MCF 10A (cell line): ENCODE results near the gene FNDC7. TPM values are rescaled to one million over a fixed set of nuclear protein-coding genes. Genes with fewer than 3 reads are reported as not detected.

Source experiments
- Bru-seq: library from RNA; stranded (reverse); fragments of 400-500 nt; gene quantifications from one replicate; lab custom pipeline; 2021; lab: Mats Ljungman, UMichigan
- BruChase-seq, 2 experiments: library from RNA; stranded (reverse); fragments of 400-500 nt; gene quantifications; one replicate each; lab custom pipeline; 2021; lab: Mats Ljungman, UMichigan
- BruUV-seq: library from RNA; stranded (reverse); fragments of 400-500 nt; replicated peaks from 2 replicates; lab custom pipeline; 2021; lab: Mats Ljungman, UMichigan
- CTCF ChIA-PET: fragments of 300-600 bp; sonication (Branson Sonifier 250); formaldehyde crosslinking; extraction: SDS; loops from one replicate; lab custom pipeline; 2021; ENCODE audit warnings: antibody characterized with exemption, inconsistent platforms; lab: Yijun Ruan, JAX
- POLR2A ChIA-PET: fragments of 300-600, 350-650 bp; sonication (Branson Sonifier 250); formaldehyde crosslinking; extraction: SDS; loops from one replicate; lab custom pipeline; 2020; ENCODE audit warnings: antibody characterized with exemption, inconsistent platforms; lab: Yijun Ruan, JAX
- DNase-seq: peaks from one replicate; pipeline ENCODE4 v3.0.0-alpha.2; 2018; ENCODE audit not compliant: unreplicated experiment
- H3K27ac Mint-ChIP-seq: one replicate; pipeline ENCODE4 v1.8.0; 2022; ENCODE audit warnings: mild to moderate bottlenecking, low read depth, mixed read lengths; ENCODE audit not compliant: unreplicated experiment
- H3K27me3 Mint-ChIP-seq: one replicate; pipeline ENCODE4 v1.8.0; 2022; ENCODE audit warnings: mixed read lengths; ENCODE audit not compliant: insufficient read depth, unreplicated experiment
- H3K36me3 Mint-ChIP-seq: one replicate; pipeline ENCODE4 v1.8.0; 2022; ENCODE audit warnings: mild to moderate bottlenecking, moderate library complexity, mixed read lengths; ENCODE audit not compliant: insufficient read depth, unreplicated experiment
- H3K4me1 Mint-ChIP-seq: one replicate; pipeline ENCODE4 v1.8.0; 2022; ENCODE audit warnings: mixed read lengths; ENCODE audit not compliant: insufficient read depth, unreplicated experiment
- H3K4me3 Mint-ChIP-seq: one replicate; pipeline ENCODE4 v1.8.0; 2022; ENCODE audit warnings: mild to moderate bottlenecking, moderate library complexity, mixed read lengths; ENCODE audit not compliant: unreplicated experiment
- H3K9me3 Mint-ChIP-seq: one replicate; pipeline ENCODE4 v1.8.0; 2022; ENCODE audit warnings: mixed read lengths; ENCODE audit not compliant: unreplicated experiment
- CTCF ChIP-seq: fragments of 200-600 bp; IDR thresholded peaks from one replicate; pipeline ENCODE4 v1.8.0; 2022; ENCODE audit warnings: antibody characterized with exemption, mild to moderate bottlenecking; ENCODE audit not compliant: unreplicated experiment
- intact Hi-C: fragments of 100-400 bp; cut with micrococcal nuclease; formaldehyde crosslinking; loops from 2 replicates; pipeline ENCODE4 v1.14.1; 2022
- long read RNA-seq: library from polyadenylated mRNA; stranded (forward); transcript quantifications from one replicate; pipeline ENCODE4 v2.0.0, GENCODE V29; 2022
- total RNA-seq: library from RNA; stranded (reverse); gene quantifications from 2 replicates; pipeline ENCODE4 v1.2.3, GENCODE V29; 2022

Gene FNDC7
- total RNA-seq = not detected in 2 replicates
- Bru-seq, nascent RNA = percentile 21 among the genes with signal in this experiment
- percentile 55 among the genes with signal in this experiment for BruChase-seq, experiment 1, labeled RNA remaining after a 6-hour chase
- percentile 32 among the genes with signal in this experiment for BruChase-seq, experiment 2, labeled RNA remaining after a 2-hour chase
- long read RNA-seq = 0 reads

- CTCF ChIA-PET = no interaction called here
- peaks cover 6% of the 10 kb centered on the region for H3K4me1 Mint-ChIP-seq
- H3K4me3 Mint-ChIP-seq = no peak within 1 kb of the TSS
- POLR2A ChIA-PET = interaction anchor here (0.5 kb wide), 2 partner anchors 28 to 210 kb away, joined by 3 read pairs; no protein-coding TSS in a partner anchor
- no peak for DNase-seq
- H3K27ac Mint-ChIP-seq = no peak within 1 kb of the TSS
- no TSS peak for BruUV-seq
- H3K9me3 Mint-ChIP-seq = no peaks in the 10 kb centered on the region
- H3K27me3 Mint-ChIP-seq = no peaks in the 10 kb centered on the region
- H3K36me3 Mint-ChIP-seq = no peaks in the 10 kb centered on the region
- intact Hi-C loops = no loop called here
- TF ChIP-seq CTCF = no peak
These were observed at the start of gene FNDC7 for GRCh38 chr1:108712606-108713150. Gene FNDC7, plus strand, starts transcription at chr1:108712908. Its CDS starts 26 bp downstream, at chr1:108712934.

GRCh38 chr1:108663074-108663473 lies 49.6 kb upstream of the FNDC7 start:
- Mint-ChIP-seq H3K27me3 (no peaks in the 10 kb centered on the region), H3K4me1 (no peaks in the 10 kb centered on the region), H3K27ac (no peak overlapping the region), H3K4me3 (no peak overlapping the region), H3K36me3 (no peaks in the 10 kb centered on the region), H3K9me3 (no peaks in the 10 kb centered on the region)
- ChIA-PET CTCF (interaction anchor here (2.5 kb wide), 1 partner anchor 19 kb away, joined by 10 read pairs; no protein-coding TSS in a partner anchor), POLR2A (interaction anchor here (0.6 kb wide), 1 partner anchor 108 kb away, joined by 3 read pairs; no protein-coding TSS in a partner anchor)
- no peak for TF ChIP-seq CTCF
- no TSS peak for BruUV-seq
- intact Hi-C loops = no loop called here
- DNase-seq = no peak

GRCh38 chr1:108664481-108664880 lies 48.2 kb upstream of the FNDC7 start:
- Mint-ChIP-seq H3K9me3 (no peaks in the 10 kb centered on the region), H3K36me3 (no peaks in the 10 kb centered on the region), H3K4me3 (no peak overlapping the region), H3K4me1 (no peaks in the 10 kb centered on the region), H3K27me3 (no peaks in the 10 kb centered on the region), H3K27ac (no peak overlapping the region)
- no TSS peak for BruUV-seq
- DNase-seq = no peak
- POLR2A ChIA-PET = interaction anchor here (0.6 kb wide), 1 partner anchor 335 kb away, joined by 3 read pairs; no protein-coding TSS in a partner anchor
- intact Hi-C loops = no loop called here
- no peak for TF ChIP-seq CTCF
- CTCF ChIA-PET = interaction anchor here (1.0 to 1.7 kb wide), 2 partner anchors 13 to 20 kb away, joined by 3 to 4 read pairs; no protein-coding TSS in a partner anchor

- Mint-ChIP-seq H3K36me3 (no peaks in the 10 kb centered on the region), H3K27me3 (no peaks in the 10 kb centered on the region), H3K4me3 (no peak overlapping the region), H3K9me3 (no peaks in the 10 kb centered on the region), H3K27ac (no peak overlapping the region), H3K4me1 (no peaks in the 10 kb centered on the region)
- intact Hi-C loops = no loop called here
- no TSS peak for BruUV-seq
- POLR2A ChIA-PET = no interaction called here
- no peak for TF ChIP-seq CTCF
- CTCF ChIA-PET = interaction anchor here (1.0 to 1.7 kb wide), 2 partner anchors 13 to 21 kb away, joined by 3 to 4 read pairs; no protein-coding TSS in a partner anchor
- DNase-seq = no peak
These were observed 47.6 kb upstream of the FNDC7 start for GRCh38 chr1:108665067-108665466.
